HAP-1 (cell line): ENCODE data around the gene ATG4C.
"Not testable (repeated sequence)": the region's sequence is repeated elsewhere in the genome, so short reads cannot be mapped to it uniquely, and the experiment has no call there.

Experiments used
- DNase-seq, 2 experiments: peaks; one replicate each; pipeline ENCODE4 v3.0.0-alpha.2; 2016 to 2020; ENCODE audit warnings: low spot score in 2 of 2
- H3K27me3 ChIP-seq: fragments of 250-450 bp; sonication (Bioruptor Pico); 2 replicates; pipeline ENCODE4 v1.5.1; 2020; ENCODE audit warnings: low read depth, mild to moderate bottlenecking, moderate library complexity
- H3K36me3 ChIP-seq: fragments of 250-450 bp; sonication (Bioruptor Pico); replicated peaks from 2 replicates; pipeline ENCODE4 v1.5.1; 2020; ENCODE audit warnings: mild to moderate bottlenecking
- H3K4me1 ChIP-seq: fragments of 250-450 bp; sonication (Bioruptor Pico); 2 replicates; pipeline ENCODE4 v1.5.1; 2020; ENCODE audit warnings: mild to moderate bottlenecking
- H3K4me3 ChIP-seq: fragments of 250-450 bp; sonication (Bioruptor Pico); 2 replicates; pipeline ENCODE4 v1.5.1; 2020; ENCODE audit warnings: mild to moderate bottlenecking, moderate library complexity
- H3K9me3 ChIP-seq: fragments of 250-450 bp; sonication (Bioruptor Pico); 2 replicates; pipeline ENCODE4 v1.5.1; 2020; ENCODE audit warnings: mild to moderate bottlenecking, moderate library complexity
- in situ Hi-C: fragments of 300-500 bp; cut with MboI; formaldehyde crosslinking; loops from 3 replicates; pipeline ENCODE4 v1.14.3; 2020; ENCODE audit warnings: low sequenced_read_pairs, inconsistent platforms, mixed read lengths

The ATG4C gene

GRCh38 chr1:62790716-62791115 is 6.8 kb downstream of the ATG4C start:
- no peak for DNase-seq
- Histone ChIP-seq H3K4me3 (no peak overlapping the region), H3K27me3 (no peaks in the 10 kb centered on the region), H3K4me1 (peaks cover 3% of the 10 kb centered on the region; the same call in 1 of the 2 replicates), H3K36me3 (no peaks in the 10 kb centered on the region), H3K9me3 (no peaks in the 10 kb centered on the region)
- in situ Hi-C loops = no loop called here

GRCh38 chr1:62794053-62794452 is 10.1 kb downstream of the ATG4C start:
- in situ Hi-C loops = no loop called here
- H3K9me3 ChIP-seq = no peaks in the 10 kb centered on the region
- no peaks in the 10 kb centered on the region for H3K36me3 ChIP-seq
- no peaks in the 10 kb centered on the region for H3K4me1 ChIP-seq
- DNase-seq = no peak
- no peaks in the 10 kb centered on the region for H3K27me3 ChIP-seq
- no peak overlapping the region for H3K4me3 ChIP-seq

- DNase-seq = no peak
- in situ Hi-C loops = no loop called here
- Histone ChIP-seq H3K4me1 (no peaks in the 10 kb centered on the region), H3K9me3 (no peaks in the 10 kb centered on the region), H3K27me3 (no peaks in the 10 kb centered on the region), H3K4me3 (no peak overlapping the region), H3K36me3 (no peaks in the 10 kb centered on the region)
Measured at GRCh38 chr1:62796221-62796620, 12.3 kb downstream of the ATG4C start.

- no peak for DNase-seq
- no peaks in the 10 kb centered on the region for H3K9me3 ChIP-seq
- H3K36me3 ChIP-seq = no peaks in the 10 kb centered on the region
- no peak overlapping the region for H3K4me3 ChIP-seq
- in situ Hi-C loops = no loop called here
- H3K4me1 ChIP-seq = no peaks in the 10 kb centered on the region
- no peaks in the 10 kb centered on the region for H3K27me3 ChIP-seq
Measured at GRCh38 chr1:62799688-62800087, 15.8 kb downstream of the ATG4C start.

GRCh38 chr1:62800281-62800680 is 16.3 kb downstream of the ATG4C start:
- in situ Hi-C loops = no loop called here
- no peaks in the 10 kb centered on the region for H3K4me1 ChIP-seq
- no peak overlapping the region for H3K4me3 ChIP-seq
- H3K27me3 ChIP-seq = no peaks in the 10 kb centered on the region
- H3K36me3 ChIP-seq = no peaks in the 10 kb centered on the region
- H3K9me3 ChIP-seq = no peaks in the 10 kb centered on the region
- no peak for DNase-seq

GRCh38 chr1:62800825-62801306 is 16.9 kb downstream of the ATG4C start:
- no peaks in the 10 kb centered on the region for H3K27me3 ChIP-seq
- no peaks in the 10 kb centered on the region for H3K9me3 ChIP-seq
- H3K4me3 ChIP-seq = no peak overlapping the region
- no peaks in the 10 kb centered on the region for H3K36me3 ChIP-seq
- in situ Hi-C loops = no loop called here
- H3K4me1 ChIP-seq = no peaks in the 10 kb centered on the region
- DNase-seq = no peak

GRCh38 chr1:62809788-62810187 is 25.9 kb downstream of the ATG4C start:
- no peak for DNase-seq
- no peak overlapping the region for H3K4me3 ChIP-seq
- no peaks in the 10 kb centered on the region for H3K4me1 ChIP-seq
- H3K9me3 ChIP-seq = no peaks in the 10 kb centered on the region
- H3K27me3 ChIP-seq = no peaks in the 10 kb centered on the region
- in situ Hi-C loops = no loop called here
- no peaks in the 10 kb centered on the region for H3K36me3 ChIP-seq

GRCh38 chr1:62810420-62811274 is 26.7 kb downstream of the ATG4C start:
- Histone ChIP-seq H3K4me3 (no peak overlapping the region), H3K4me1 (no peaks in the 10 kb centered on the region), H3K27me3 (no peaks in the 10 kb centered on the region), H3K9me3 (no peaks in the 10 kb centered on the region), H3K36me3 (no peaks in the 10 kb centered on the region)
- DNase-seq = no peak
- in situ Hi-C loops = no loop called here

- no peak overlapping the region for H3K4me3 ChIP-seq
- in situ Hi-C loops = no loop called here
- peaks cover 11% of the 10 kb centered on the region for H3K4me1 ChIP-seq
- peak; percentile 44 to 86 for DNase-seq
- H3K9me3 ChIP-seq = no peaks in the 10 kb centered on the region
- H3K36me3 ChIP-seq = no peaks in the 10 kb centered on the region; the same call in 1 of the 2 replicates
- H3K27me3 ChIP-seq = no peaks in the 10 kb centered on the region
Measured at GRCh38 chr1:62823556-62823955, 39.6 kb downstream of the ATG4C start.

GRCh38 chr1:62826901-62827300 is 43.0 kb downstream of the ATG4C start:
- Histone ChIP-seq H3K9me3 (no peaks in the 10 kb centered on the region), H3K36me3 (peaks cover 3% of the 10 kb centered on the region; the same call in 1 of the 2 replicates), H3K4me1 (peaks cover 11% of the 10 kb centered on the region), H3K4me3 (no peak overlapping the region), H3K27me3 (no peaks in the 10 kb centered on the region)
- no peak for DNase-seq
- in situ Hi-C loops = loop anchor here (25.0 kb wide), 1 partner anchor 310 kb away; no protein-coding TSS in a partner anchor

GRCh38 chr1:62827786-62828185 is 43.9 kb downstream of the ATG4C start:
- H3K9me3 ChIP-seq, H3K36me3 ChIP-seq, H3K4me3 ChIP-seq, H3K27me3 ChIP-seq, DNase-seq: not testable (repeated sequence)
- in situ Hi-C loops = loop anchor here (25.0 kb wide), 1 partner anchor 310 kb away; no protein-coding TSS in a partner anchor
- peaks cover 11% of the 10 kb centered on the region for H3K4me1 ChIP-seq

- no peak for DNase-seq
- in situ Hi-C loops = loop anchor here (25.0 kb wide), 1 partner anchor 305 kb away; no protein-coding TSS in a partner anchor
- H3K36me3 ChIP-seq = peaks cover 3% of the 10 kb centered on the region
- H3K27me3 ChIP-seq = no peaks in the 10 kb centered on the region
- H3K9me3 ChIP-seq = no peaks in the 10 kb centered on the region
- no peaks in the 10 kb centered on the region for H3K4me1 ChIP-seq
- no peak overlapping the region for H3K4me3 ChIP-seq
Measured at GRCh38 chr1:62832276-62832675, 48.3 kb downstream of the ATG4C start.

GRCh38 chr1:62833529-62833928 is 49.6 kb downstream of the ATG4C start:
- no peak for DNase-seq
- Histone ChIP-seq H3K27me3 (no peaks in the 10 kb centered on the region), H3K9me3 (no peaks in the 10 kb centered on the region), H3K36me3 (peaks cover 3% of the 10 kb centered on the region; the same call in 1 of the 2 replicates), H3K4me3 (no peak overlapping the region), H3K4me1 (no peaks in the 10 kb centered on the region)
- in situ Hi-C loops = loop anchor here (25.0 kb wide), 1 partner anchor 304 kb away; no protein-coding TSS in a partner anchor

- DNase-seq = no peak
- Histone ChIP-seq H3K36me3 (peaks cover 3% of the 10 kb centered on the region; the same call in 1 of the 2 replicates), H3K4me1 (no peaks in the 10 kb centered on the region), H3K27me3 (no peaks in the 10 kb centered on the region), H3K9me3 (no peaks in the 10 kb centered on the region), H3K4me3 (no peak overlapping the region)
- in situ Hi-C loops = loop anchor here (25.0 kb wide), 1 partner anchor 303 kb away; no protein-coding TSS in a partner anchor
Measured at GRCh38 chr1:62834400-62834961, 50.5 kb downstream of the ATG4C start.
